Liver (tissue), 3 donors: ENCODE results near the gene CFAP61.

Experiments used
- CTCF ChIP-seq: fragments of 150-350 bp; IDR thresholded peaks from 2 replicates; pipeline ENCODE4 v1.5.1; 2017; ENCODE audit warnings: improper control_type of control experiment, low read depth, low read length; ENCODE audit not compliant: missing input control
- MAX ChIP-seq: IDR thresholded peaks from 2 replicates; pipeline ENCODE4 v1.6.1; 2016; ENCODE audit warnings: antibody characterized with exemption
- REST ChIP-seq: IDR thresholded peaks from 2 replicates; pipeline ENCODE4 v1.6.1; 2016; ENCODE audit warnings: antibody characterized with exemption, mild to moderate bottlenecking
- RXRA ChIP-seq, 2 donors: IDR thresholded peaks; 2 replicates each; pipeline ENCODE4 v1.6.1; 2017 to 2018; ENCODE audit warnings: antibody characterized with exemption in 2 of 2, mild to moderate bottlenecking in 1 of 2
- SP1 ChIP-seq: IDR thresholded peaks from 2 replicates; pipeline ENCODE4 v1.6.1; 2018; ENCODE audit warnings: antibody characterized with exemption, mild to moderate bottlenecking
- TAF1 ChIP-seq: conservative IDR thresholded peaks from 2 replicates; pipeline ENCODE4 v1.6.1; 2016; ENCODE audit warnings: antibody characterized with exemption, mild to moderate bottlenecking
- ZBTB33 ChIP-seq: IDR thresholded peaks from 2 replicates; pipeline ENCODE4 v1.6.1; 2016; ENCODE audit warnings: antibody characterized with exemption
- donor health status: healthy.
- donor health status: healthy.

- TF ChIP-seq CTCF (no peak), TAF1 (no peak), MAX (no peak), RXRA (IDR thresholded peaks at IDR 0.05) (no peak), SP1 (no peak), ZBTB33 (no peak), REST (no peak)
These were observed 17.8 kb upstream of the CFAP61 start for GRCh38 chr20:20034486-20034885.
